Lower leg skin (tissue), 4 donors: ENCODE results near the gene TEX13B. TPM values are rescaled to one million over a fixed set of nuclear protein-coding genes. Genes with fewer than 3 reads are reported as not detected.
"Not testable (repeated sequence)": the region's sequence is repeated elsewhere in the genome, so short reads cannot be mapped to it uniquely, and the experiment has no call there.

Experiments
- DNase-seq, 2 donors: peaks; one replicate each; pipeline ENCODE4 v3.0.0-alpha.2; 2019; ENCODE audit warnings: low spot score in 2 of 2
- H3K4me3 ChIP-seq: fragments of 200-600 bp; sonication (generic); 2 replicates; pipeline ENCODE4 v1.5.1; 2017; ENCODE audit warnings: mild to moderate bottlenecking, low read depth; ENCODE audit not compliant: poor library complexity, severe bottlenecking
- POLR2A ChIP-seq, 2 donors: fragments of 450-650 bp; IDR thresholded peaks; one replicate each; pipeline ENCODE4 v1.6.1; 2016 to 2017; ENCODE audit warnings: antibody characterized with exemption in 2 of 2, mild to moderate bottlenecking in 1 of 2, moderate library complexity in 1 of 2
- WGBS, 2 donors: methylation state at CpG; one replicate each; pipeline ENCODE4 v1.1.5; 2018; 5-methylcytosine and 5-hydroxymethylcytosine counted together
- intact Hi-C: fragments of 100-400 bp; cut with DNase I; formaldehyde crosslinking; loops from one replicate; pipeline ENCODE4 v1.15.0; 2023; ENCODE audit warnings: low total_unique reads
- total RNA-seq, 4 donors: library from RNA; depleted of rRNA; stranded (reverse); fragments of >200 nt; gene quantifications; one replicate each; pipeline ENCODE4 v1.1.0, GENCODE V29; 2016
- TF ChIP-seq, protein P1 (sequence below), 3 donors: fragments of 450-650 bp; IDR thresholded peaks; one replicate each; pipeline ENCODE4 v1.5.1; 2016; ENCODE audit warnings: antibody characterized with exemption in 3 of 3, mild to moderate bottlenecking in 3 of 3, moderate library complexity in 2 of 3

The TEX13B gene
- total RNA-seq, 4 donors from 2014 or later: not detected

DNA sequence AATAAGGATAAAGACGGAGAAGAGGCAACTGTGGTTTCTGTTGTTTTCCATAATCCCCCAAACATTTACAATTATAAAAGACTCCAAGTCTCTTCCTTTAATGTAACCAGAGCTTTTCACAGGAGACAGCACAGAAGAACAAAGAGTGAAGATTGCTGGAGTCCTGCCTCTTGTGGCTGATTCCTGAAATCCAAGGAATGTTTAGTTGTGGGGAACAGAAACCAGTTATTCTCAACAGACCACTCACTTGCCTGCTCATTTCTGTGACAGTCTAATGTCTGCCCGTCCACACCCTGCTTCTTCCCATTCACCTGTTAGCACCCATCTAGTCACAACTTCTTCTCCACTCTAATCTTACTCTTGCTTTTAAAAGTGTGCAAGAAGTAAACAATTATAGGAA, 12.1 kb downstream of the TEX13B start:
- WGBS, 2 donors: 66 to 77% methylated on average over 2 of the region's 2 CpGs
- TF ChIP-seq, protein P1, sequence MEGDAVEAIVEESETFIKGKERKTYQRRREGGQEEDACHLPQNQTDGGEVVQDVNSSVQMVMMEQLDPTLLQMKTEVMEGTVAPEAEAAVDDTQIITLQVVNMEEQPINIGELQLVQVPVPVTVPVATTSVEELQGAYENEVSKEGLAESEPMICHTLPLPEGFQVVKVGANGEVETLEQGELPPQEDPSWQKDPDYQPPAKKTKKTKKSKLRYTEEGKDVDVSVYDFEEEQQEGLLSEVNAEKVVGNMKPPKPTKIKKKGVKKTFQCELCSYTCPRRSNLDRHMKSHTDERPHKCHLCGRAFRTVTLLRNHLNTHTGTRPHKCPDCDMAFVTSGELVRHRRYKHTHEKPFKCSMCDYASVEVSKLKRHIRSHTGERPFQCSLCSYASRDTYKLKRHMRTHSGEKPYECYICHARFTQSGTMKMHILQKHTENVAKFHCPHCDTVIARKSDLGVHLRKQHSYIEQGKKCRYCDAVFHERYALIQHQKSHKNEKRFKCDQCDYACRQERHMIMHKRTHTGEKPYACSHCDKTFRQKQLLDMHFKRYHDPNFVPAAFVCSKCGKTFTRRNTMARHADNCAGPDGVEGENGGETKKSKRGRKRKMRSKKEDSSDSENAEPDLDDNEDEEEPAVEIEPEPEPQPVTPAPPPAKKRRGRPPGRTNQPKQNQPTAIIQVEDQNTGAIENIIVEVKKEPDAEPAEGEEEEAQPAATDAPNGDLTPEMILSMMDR (IDR thresholded peaks at IDR 0.05): no peak
- no peak for TF ChIP-seq POLR2A (IDR thresholded peaks at IDR 0.05)
- intact Hi-C loops: no loop called here
- no peak for DNase-seq
- H3K4me3 ChIP-seq: no peak overlapping the region

DNA sequence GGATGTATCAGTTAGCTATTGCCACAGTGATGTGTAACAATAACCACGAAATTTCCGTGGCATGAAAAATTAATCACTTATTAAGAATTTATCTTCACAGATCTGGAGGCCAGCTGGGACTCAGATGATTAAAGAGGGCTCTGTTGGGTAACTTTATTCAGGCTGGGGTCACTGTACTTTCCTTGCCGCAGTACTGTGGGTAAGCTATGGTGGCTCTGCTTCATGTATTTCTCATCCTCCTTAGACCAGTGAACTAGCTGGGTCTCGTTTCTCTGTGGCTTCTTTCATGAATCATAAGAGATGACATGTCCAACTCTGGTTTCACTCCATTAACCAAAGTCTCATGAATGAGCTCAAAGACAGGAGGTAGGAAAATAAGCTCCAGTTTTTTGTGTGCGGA, 13.5 kb downstream of the TEX13B start:
- WGBS, 2 donors: 78 to 91% methylated on average over 5 of the region's 5 CpGs
- DNase-seq: no peak
- TF ChIP-seq, protein P1 (IDR thresholded peaks at IDR 0.05): no peak
- no peak for TF ChIP-seq POLR2A (IDR thresholded peaks at IDR 0.05)
- intact Hi-C loops: no loop called here
- H3K4me3 ChIP-seq: no peak overlapping the region

DNA sequence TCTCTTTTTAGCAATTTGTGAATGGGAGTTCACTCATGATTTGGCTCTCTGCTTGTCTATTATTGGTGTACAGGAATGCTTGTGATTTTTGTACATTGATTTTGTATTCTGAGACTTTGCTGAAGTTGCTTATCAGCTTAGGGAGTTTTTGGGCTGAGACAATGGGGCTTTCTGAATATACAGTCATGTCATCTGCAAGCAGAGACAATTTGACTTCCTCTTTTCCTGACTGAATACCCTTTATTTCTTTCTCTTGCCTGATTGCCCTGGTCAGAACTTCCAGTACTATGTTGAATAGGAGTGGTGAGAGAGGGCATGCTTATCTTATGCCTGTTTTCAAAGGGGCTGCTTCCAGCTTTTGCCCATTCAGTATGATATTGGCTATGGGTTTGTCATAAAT, 26.8 kb downstream of the TEX13B start:
- intact Hi-C loops, H3K4me3 ChIP-seq, DNase-seq: not testable (repeated sequence)

DNA sequence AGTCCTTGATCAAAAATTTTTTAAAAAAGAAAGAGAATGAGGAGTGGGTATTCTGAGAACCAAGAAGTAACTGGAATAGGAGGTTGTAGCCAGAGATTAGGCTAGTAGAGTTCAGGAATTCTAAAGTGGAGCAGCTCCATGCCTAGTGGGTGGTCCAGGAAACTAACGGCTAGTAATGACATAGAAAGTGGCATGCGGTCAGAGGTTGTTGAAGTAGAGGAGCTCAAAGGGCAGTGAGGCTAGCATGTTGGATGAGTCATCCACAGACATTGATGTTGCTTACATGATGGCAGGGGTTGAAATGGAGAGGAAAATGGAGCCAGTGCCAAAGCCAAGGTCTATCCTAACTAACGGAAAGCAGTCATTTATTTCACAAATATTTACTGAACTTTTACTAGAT, 42.1 kb downstream of the TEX13B start:
- H3K4me3 ChIP-seq: no peak overlapping the region
- intact Hi-C loops: no loop called here
- TF ChIP-seq POLR2A (IDR thresholded peaks at IDR 0.05): no peak
- TF ChIP-seq, protein P1 (IDR thresholded peaks at IDR 0.05): no peak
- WGBS, 2 donors: 77 to 81% methylated on average over 3 of the region's 3 CpGs
- DNase-seq: no peak

DNA sequence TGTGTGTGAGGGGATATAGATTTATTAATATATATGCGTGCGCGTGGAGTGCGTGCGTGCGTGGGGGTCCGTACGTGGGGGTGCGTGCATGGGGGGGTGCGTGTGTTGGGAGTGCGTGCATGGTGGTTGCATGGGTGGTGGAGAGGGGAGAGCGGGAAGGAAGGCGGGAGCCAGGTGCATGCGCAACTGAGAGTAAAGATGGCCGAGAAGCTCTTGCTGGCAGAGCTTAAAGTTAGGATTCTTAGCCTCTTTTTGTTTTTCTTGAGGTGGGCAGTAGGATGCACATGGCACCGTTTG, 45.8 kb downstream of the TEX13B start:
- intact Hi-C loops: no loop called here
- TF ChIP-seq, protein P1 (IDR thresholded peaks at IDR 0.05): no peak
- no peak for TF ChIP-seq POLR2A (IDR thresholded peaks at IDR 0.05)
- 48 to 60% methylated on average over 16 of the region's 16 CpGs for WGBS, 2 donors
- DNase-seq: no peak
- H3K4me3 ChIP-seq: no peak overlapping the region

DNA sequence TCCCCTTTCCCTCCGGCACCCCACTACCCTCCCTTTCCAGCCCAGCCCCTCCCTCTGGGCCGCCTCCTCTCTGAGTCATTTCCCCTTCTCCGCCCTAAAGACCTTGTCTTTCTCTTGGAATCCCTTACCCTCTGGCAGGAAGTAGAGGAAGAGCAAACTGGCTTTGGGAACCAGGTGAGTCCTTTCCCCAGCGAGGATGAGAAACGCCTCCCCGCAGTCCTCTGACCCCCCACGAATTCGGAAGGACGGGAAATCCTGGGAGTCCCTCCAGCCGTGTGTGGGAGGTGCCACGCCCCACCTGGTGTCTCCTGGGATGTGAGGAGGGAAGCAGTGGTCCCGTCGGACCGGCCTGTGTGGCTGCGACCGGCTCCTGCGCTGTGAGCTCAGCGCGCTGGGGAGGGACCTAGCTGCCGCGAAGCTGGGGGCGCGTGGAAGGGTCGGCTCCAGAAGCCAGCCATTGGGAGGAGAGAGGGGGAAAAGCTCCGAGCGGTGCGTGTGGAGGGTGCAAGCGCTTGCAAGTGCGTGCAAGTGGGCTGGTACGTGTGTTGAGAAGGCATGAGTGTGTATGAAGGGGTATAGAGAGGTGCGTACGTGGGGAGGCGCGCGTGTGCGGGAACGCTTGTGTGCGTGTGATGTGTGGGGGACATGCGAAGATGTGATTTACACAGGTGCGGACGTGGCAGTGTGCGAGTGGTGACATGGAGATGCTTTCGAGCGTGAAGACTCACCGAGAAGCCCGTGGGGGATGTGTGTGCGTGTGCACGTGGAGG, 46.3 kb downstream of the TEX13B start:
- 5 to 52% methylated on average over 48 of the region's 48 CpGs for WGBS, 2 donors
- DNase-seq: peak; percentile 13 to 77
- TF ChIP-seq POLR2A (IDR thresholded peaks at IDR 0.05): no peak
- TF ChIP-seq, protein P1 (IDR thresholded peaks at IDR 0.05): no peak
- intact Hi-C loops: no loop called here
- no peak overlapping the region for H3K4me3 ChIP-seq
